Measurements from ENCODE around the gene TXNIP.
"Not testable (repeated sequence)": the region's sequence is repeated elsewhere in the genome, so short reads cannot be mapped to it uniquely, and the experiment has no call there.

TXNIP gene

GRCh38 chr1:145996433-145997015 is at the start of gene TXNIP:
Gene TXNIP, minus strand, starts transcription at chr1:145996579. Its CDS starts 313 bp downstream, at chr1:145996266.
- Mint-ChIP-seq H3K4me1 (peaks cover 63% of the 10 kb centered on the region), H3K4me3 (peak within 1 kb of the TSS; percentile 91), H3K27me3 (no peaks in the 10 kb centered on the region), H3K9me3 (no peaks in the 10 kb centered on the region), H3K36me3 (peaks cover 28% of the 10 kb centered on the region), H3K27ac (peak within 1 kb of the TSS; percentile 99)

GRCh38 chr1:146039844-146040194 is 43.4 kb upstream of the TXNIP start:
- Mint-ChIP-seq H3K4me3 (peak overlapping the region; percentile 98), H3K4me1 (peaks cover 38% of the 10 kb centered on the region), H3K27me3 (peaks cover 5% of the 10 kb centered on the region), H3K9me3 (no peaks in the 10 kb centered on the region), H3K36me3 (no peaks in the 10 kb centered on the region), H3K27ac (peak overlapping the region; percentile 100)

- Mint-ChIP-seq H3K27ac (peak overlapping the region; percentile 100), H3K9me3 (no peaks in the 10 kb centered on the region), H3K27me3 (peaks cover 5% of the 10 kb centered on the region), H3K4me1 (peaks cover 43% of the 10 kb centered on the region), H3K36me3 (no peaks in the 10 kb centered on the region), H3K4me3 (peak overlapping the region; percentile 98)
Observed at GRCh38 chr1:146036965-146037646, 40.7 kb upstream of the TXNIP start.

- Mint-ChIP-seq H3K9me3 (no peaks in the 10 kb centered on the region), H3K27me3 (peaks cover 5% of the 10 kb centered on the region), H3K36me3 (no peaks in the 10 kb centered on the region), H3K4me1 (peaks cover 43% of the 10 kb centered on the region), H3K27ac (peak overlapping the region; percentile 100), H3K4me3 (peak overlapping the region; percentile 98)
Observed at GRCh38 chr1:146036241-146036964, 40.0 kb upstream of the TXNIP start.

- H3K4me3 Mint-ChIP-seq = peak overlapping the region; percentile 98
- H3K9me3 Mint-ChIP-seq = no peaks in the 10 kb centered on the region
- no peaks in the 10 kb centered on the region for H3K36me3 Mint-ChIP-seq
- H3K4me1 Mint-ChIP-seq = peaks cover 43% of the 10 kb centered on the region
- peaks cover 5% of the 10 kb centered on the region for H3K27me3 Mint-ChIP-seq
- H3K27ac Mint-ChIP-seq = peak overlapping the region; percentile 99
Observed at GRCh38 chr1:146035048-146035423, 38.7 kb upstream of the TXNIP start.

- H3K4me3 Mint-ChIP-seq = no peak overlapping the region
Observed at GRCh38 chr1:146032631-146033219, 36.3 kb upstream of the TXNIP start.

GRCh38 chr1:146031476-146031875 is 35.1 kb upstream of the TXNIP start:
- Mint-ChIP-seq H3K36me3 (no peaks in the 10 kb centered on the region), H3K4me1 (peaks cover 19% of the 10 kb centered on the region), H3K4me3 (no peak overlapping the region), H3K27me3 (peaks cover 1% of the 10 kb centered on the region), H3K27ac (no peak overlapping the region), H3K9me3 (no peaks in the 10 kb centered on the region)

More at GRCh38 chr1:146032631-146033219, 36.3 kb upstream of the TXNIP start:
- no peaks in the 10 kb centered on the region for H3K36me3 Mint-ChIP-seq
- H3K27me3 Mint-ChIP-seq = peaks cover 3% of the 10 kb centered on the region
- peak overlapping the region; percentile 8 for H3K27ac Mint-ChIP-seq
- H3K4me1 Mint-ChIP-seq = peaks cover 31% of the 10 kb centered on the region
- H3K9me3 Mint-ChIP-seq = no peaks in the 10 kb centered on the region

GRCh38 chr1:146029117-146029516 is 32.7 kb upstream of the TXNIP start:
- H3K4me3 Mint-ChIP-seq = no peak overlapping the region
- no peaks in the 10 kb centered on the region for H3K9me3 Mint-ChIP-seq
- peaks cover 5% of the 10 kb centered on the region for H3K4me1 Mint-ChIP-seq
- no peak overlapping the region for H3K27ac Mint-ChIP-seq
- H3K27me3 Mint-ChIP-seq = peaks cover 8% of the 10 kb centered on the region
- no peaks in the 10 kb centered on the region for H3K36me3 Mint-ChIP-seq

GRCh38 chr1:146026650-146027049 is 30.3 kb upstream of the TXNIP start:
- not testable (repeated sequence) for H3K36me3 Mint-ChIP-seq, H3K27ac Mint-ChIP-seq, H3K9me3 Mint-ChIP-seq, H3K4me1 Mint-ChIP-seq, H3K4me3 Mint-ChIP-seq
- H3K27me3 Mint-ChIP-seq = peaks cover 16% of the 10 kb centered on the region

- not testable (repeated sequence) for H3K36me3 Mint-ChIP-seq, H3K9me3 Mint-ChIP-seq, H3K4me1 Mint-ChIP-seq, H3K4me3 Mint-ChIP-seq
- H3K27me3 Mint-ChIP-seq = peaks cover 21% of the 10 kb centered on the region
- peak overlapping the region; percentile 55 for H3K27ac Mint-ChIP-seq
Observed at GRCh38 chr1:146025787-146026495, 29.6 kb upstream of the TXNIP start.

GRCh38 chr1:146022403-146023127 is 26.2 kb upstream of the TXNIP start:
- Mint-ChIP-seq H3K36me3 (no peaks in the 10 kb centered on the region), H3K4me3 (no peak overlapping the region), H3K9me3 (no peaks in the 10 kb centered on the region), H3K4me1 (peaks cover 4% of the 10 kb centered on the region), H3K27ac (no peak overlapping the region), H3K27me3 (peaks cover 38% of the 10 kb centered on the region)

- Mint-ChIP-seq H3K36me3 (no peaks in the 10 kb centered on the region), H3K27ac (no peak within 1 kb of the TSS), H3K27me3 (peaks cover 38% of the 10 kb centered on the region), H3K4me3 (no peak within 1 kb of the TSS), H3K9me3 (no peaks in the 10 kb centered on the region), H3K4me1 (peaks cover 4% of the 10 kb centered on the region)
Observed at GRCh38 chr1:146021622-146022402, 25.4 kb upstream of the TXNIP start, which contains the start of gene HJV. Gene HJV, minus strand, starts transcription at chr1:146021735. Its CDS starts 1,504 bp downstream, at chr1:146020231.

GRCh38 chr1:146021050-146021445 is 24.7 kb upstream of the TXNIP start:
- H3K27ac Mint-ChIP-seq = no peak overlapping the region
- H3K36me3 Mint-ChIP-seq = no peaks in the 10 kb centered on the region
- H3K27me3 Mint-ChIP-seq = peaks cover 38% of the 10 kb centered on the region
- peaks cover 4% of the 10 kb centered on the region for H3K4me1 Mint-ChIP-seq
- H3K9me3 Mint-ChIP-seq = no peaks in the 10 kb centered on the region
- no peak overlapping the region for H3K4me3 Mint-ChIP-seq

Measured in activated naive CD4-positive, alpha-beta T cell treated with anti-CD3 and anti-CD28 coated beads, Interleukin-2, amount 50 U/mL, for 24 hours (primary cell).